Measurements from ENCODE around the gene EVA1A.

GRCh38 chr2:75489721-75490120, 71.0 kb downstream of the EVA1A start:
- no peak for TF ChIP-seq CTCF (conservative IDR thresholded peaks at IDR 0.05 in 1 of 2, IDR thresholded peaks at IDR 0.05 in 1 of 2; ENCODE audit: low read depth in 1 of 2, low read length in 2 of 2)
- no peak for TF ChIP-seq EZH2 (IDR thresholded peaks at IDR 0.05; ENCODE audit: low read length, missing control alignments)

Measured in fibroblast of lung (primary cell).